GM21576 (cell line): ENCODE results near the gene PSMD7.

Experiments
- ATAC-seq: cut with Tn5 transposase; IDR thresholded peaks from one replicate; pipeline ENCODE4 v1.9.1; 2021; ENCODE audit warnings: mild to moderate bottlenecking, moderate library complexity; ENCODE audit not compliant: unreplicated experiment

PSMD7 gene

DNA sequence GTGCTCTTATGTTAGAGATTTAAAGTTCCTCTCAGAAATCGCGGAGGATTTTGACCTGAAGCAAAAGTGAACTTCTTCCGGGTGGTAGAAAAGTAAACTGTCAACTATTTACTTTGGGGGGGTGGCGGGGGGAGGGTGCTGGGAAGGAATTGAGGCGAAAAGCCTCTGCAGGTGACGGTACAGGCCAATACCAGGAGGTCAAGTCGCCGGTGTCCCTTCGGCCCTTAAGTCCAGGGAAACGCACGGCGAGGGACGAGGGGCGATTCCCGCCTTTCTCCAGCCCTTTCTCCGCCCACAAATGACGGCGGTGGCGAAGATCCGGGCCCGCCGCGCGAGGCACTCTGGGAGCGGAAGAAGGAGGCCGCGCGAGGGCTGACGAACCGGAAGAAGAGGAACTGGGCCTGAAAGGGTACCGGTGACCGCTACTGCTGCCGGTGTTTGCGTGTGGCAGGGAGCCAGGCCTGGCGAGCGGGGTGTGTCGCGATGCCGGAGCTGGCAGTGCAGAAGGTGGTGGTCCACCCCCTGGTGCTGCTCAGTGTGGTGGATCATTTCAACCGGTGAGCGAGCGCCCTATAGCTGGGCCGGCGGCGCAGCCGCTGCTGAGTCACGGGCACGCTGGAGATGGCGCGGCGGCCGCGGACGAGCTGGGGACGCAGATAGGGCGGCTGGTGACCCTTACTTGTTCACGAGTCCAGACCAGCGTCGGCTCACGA, at the start of gene PSMD7:
TSS of gene PSMD7 (plus strand) at position 383 of the 713 bp plus-strand sequence. CDS start at position 484, 101 bp downstream.
- ATAC-seq = peak; percentile 95

GRCh38 chr16:74249254-74249653, 47.4 kb upstream of the PSMD7 start:
- ATAC-seq = no peak

DNA sequence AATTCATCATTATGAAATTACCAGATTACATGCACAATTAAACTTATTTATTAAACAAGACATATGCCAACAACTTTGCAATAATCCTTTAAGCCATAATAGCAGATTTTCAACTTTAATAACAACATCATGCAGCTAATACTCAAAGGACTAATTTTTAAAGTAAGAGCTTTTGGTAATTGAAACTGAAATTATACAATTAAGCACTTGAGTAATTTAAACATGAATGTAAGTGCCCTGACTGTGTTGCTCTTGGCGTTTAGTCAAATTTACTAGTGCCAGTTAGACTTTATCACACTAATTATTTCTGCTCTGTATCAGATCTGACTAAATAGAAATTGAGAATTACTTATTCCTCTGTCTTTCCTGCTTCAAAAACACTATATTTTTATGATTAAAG, 46.8 kb upstream of the PSMD7 start:
- ATAC-seq = no peak

DNA sequence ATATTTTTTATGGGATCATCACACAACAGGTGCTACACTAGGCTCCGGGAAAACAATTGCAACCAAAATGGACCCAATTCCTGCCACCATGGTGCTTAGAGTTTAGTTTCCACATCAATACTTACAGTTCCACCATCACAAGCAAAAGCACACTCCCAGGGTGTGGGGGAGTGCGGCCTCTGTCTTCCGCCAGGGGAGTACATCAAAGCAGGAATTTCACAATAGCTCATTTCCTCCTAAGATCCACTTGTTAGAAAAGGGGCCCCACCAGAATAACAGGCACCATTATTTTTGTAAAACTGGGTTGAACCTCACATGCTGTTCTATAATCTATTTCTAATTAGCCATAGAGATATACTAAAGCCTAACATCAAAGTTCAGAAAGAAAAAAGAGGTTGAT, 44.3 kb upstream of the PSMD7 start:
- no peak for ATAC-seq

- ATAC-seq = no peak
Observed at GRCh38 chr16:74253161-74253938, 43.3 kb upstream of the PSMD7 start.

DNA sequence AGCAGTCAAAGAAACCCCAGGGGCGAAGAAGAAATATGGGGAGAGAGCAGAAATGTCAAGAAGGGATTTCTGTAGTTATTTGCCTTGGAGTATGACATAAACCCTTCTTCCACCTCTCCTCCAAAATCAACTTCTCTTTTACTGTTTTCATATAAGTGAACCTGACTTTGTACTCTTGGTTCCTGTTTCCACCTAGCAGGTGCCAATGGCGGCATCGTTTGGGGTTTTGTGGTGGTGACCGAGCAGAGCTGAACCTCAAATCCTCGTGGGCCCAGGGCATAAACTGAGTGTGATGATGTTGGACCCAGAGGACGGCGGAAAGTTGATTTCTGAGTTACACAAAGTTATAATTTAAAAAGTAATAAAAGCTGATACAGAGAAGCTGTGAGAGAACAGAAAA, 39.6 kb upstream of the PSMD7 start:
- ATAC-seq = no peak

DNA sequence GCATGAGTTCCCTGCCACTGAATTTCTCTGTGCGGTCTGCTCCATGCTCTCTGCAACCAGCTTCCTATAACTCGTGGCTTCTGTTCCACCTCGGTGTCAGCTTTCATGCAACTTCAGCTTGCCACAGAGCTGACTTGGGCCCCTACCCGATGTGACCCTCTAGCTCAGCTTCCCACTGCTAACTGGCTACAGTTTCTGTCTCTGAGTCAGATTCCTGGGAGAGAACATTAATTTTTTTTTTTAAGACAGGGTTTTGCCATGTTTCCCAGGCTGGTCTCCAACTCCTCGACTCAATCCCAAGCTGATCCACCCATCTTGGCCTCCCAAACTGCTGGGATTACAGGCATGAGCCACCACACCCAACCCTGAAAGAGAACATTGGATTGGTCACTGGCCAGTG, 35.5 kb upstream of the PSMD7 start:
- no peak for ATAC-seq

GRCh38 chr16:74264811-74265210, 31.8 kb upstream of the PSMD7 start:
- no peak for ATAC-seq

DNA sequence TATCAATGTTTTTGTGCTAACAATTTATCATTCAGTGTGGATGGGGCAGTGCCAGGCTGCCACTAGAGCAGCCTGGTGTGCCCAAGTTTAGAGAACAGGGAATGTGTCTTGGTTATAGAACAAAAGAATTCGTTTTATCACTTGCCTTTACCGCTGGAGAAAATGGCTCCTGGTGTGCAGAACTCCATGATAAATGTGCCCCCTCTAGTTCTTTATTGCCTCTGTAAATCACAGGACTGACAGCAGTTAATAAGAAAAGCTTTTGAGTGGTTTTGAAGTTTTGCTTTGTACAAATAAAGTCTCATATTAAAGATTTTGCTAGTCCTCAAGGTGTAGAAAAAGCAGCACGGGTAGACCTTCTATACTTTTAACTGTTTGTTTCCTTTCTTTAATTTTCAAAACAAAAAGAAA, 28.2 kb upstream of the PSMD7 start:
- ATAC-seq = no peak

DNA sequence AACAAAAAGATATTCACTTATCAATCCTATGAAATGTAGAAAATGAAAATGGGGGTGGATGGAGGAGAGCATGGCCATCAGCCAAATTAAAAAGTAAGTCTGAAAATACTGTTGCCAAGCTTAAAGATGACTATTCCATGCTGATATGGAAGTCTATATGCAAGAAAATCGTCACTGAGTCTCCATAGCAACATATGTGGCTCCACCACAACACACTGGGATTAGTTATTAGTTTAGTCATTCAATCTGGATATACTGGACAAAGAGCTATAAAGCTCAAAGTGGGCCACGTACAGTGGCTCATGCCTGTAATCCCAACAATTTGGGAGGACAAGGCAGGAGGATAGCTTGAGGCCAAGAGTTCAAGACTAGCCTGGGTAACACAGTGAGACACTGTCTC, 24.7 kb upstream of the PSMD7 start:
- no peak for ATAC-seq

GRCh38 chr16:74275031-74275636, 21.5 kb upstream of the PSMD7 start:
- ATAC-seq = no peak

DNA sequence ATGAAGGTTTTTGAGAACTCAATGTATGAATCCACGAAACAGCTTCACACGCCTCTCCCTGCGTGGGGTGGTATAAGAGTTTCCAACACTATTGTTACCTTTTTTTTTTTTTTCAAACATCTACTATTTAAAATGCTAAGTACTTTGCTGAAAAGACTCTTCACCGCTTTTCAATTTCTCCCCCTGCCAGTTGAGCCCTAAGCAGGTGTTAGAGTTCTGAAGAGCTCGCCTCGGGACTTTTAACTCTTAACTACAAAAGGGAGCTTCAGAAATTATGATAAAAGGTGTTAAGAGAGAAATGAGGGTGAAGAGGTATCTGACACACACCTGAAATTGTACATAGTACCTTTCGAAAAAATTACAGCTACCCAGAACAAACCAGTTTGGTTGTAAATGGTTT, 20.9 kb upstream of the PSMD7 start:
- no peak for ATAC-seq

DNA sequence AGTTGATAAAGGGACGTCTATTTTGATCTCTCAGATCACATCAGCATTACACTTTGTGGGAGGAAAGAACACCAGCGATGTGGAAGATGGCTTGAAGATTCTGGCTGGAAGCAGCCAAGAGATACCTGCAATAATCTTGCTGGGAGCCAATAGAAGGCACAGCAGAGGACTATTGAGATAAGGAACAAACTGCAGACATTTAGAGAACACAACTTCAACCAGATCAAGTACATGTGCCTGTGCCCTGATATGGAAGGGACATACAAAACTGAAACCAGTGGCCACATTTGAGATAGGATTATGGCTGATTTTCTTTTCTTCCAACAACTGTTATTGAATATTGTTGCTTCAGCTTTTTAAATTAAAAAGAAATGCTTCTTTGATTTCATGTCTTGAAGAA, 18.6 kb upstream of the PSMD7 start:
- no peak for ATAC-seq

GRCh38 chr16:74279266-74279665, 17.3 kb upstream of the PSMD7 start:
- ATAC-seq = no peak

DNA sequence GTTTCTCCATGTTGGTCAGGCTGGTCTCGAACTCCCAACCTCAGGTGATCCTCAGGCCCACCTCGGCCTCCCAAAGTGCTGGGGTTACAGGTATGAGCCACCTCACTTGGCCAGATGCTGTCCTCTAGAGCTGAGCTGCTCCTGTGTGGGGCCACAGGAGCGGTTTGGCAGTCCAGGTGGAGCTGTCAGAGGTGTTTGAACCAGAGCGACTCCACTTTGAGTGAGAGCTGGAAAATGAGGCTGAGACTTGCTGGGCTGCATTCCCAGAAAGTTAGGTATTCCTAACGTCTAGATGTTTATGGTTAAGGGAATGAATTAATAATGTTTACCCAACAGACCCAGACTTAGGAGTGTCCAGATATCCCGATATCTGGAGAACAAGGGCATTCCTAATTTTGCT, 16.8 kb upstream of the PSMD7 start:
- ATAC-seq = no peak

GRCh38 chr16:74280448-74280847, 16.2 kb upstream of the PSMD7 start:
- no peak for ATAC-seq

- ATAC-seq = no peak
Observed at GRCh38 chr16:74281300-74281699, 15.3 kb upstream of the PSMD7 start.

DNA sequence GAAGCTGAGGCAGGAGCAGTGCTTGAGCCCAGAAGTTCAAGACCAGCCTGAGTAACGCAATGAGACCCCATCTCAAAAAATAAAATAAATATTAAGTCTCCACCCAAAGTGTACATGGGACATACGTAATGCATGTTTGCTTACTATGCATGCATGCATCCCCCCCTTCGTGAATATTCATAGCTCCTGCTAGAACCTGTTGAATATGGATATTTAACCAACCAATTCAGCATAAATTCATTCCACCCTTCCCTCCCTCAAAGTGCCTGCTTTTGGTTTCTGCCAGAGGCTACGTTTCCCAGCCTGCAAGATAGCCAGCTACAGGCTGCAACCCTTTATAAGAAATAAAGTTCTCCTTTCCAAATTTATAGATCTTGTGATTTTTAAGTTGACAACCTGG, 12.9 kb upstream of the PSMD7 start:
- no peak for ATAC-seq

DNA sequence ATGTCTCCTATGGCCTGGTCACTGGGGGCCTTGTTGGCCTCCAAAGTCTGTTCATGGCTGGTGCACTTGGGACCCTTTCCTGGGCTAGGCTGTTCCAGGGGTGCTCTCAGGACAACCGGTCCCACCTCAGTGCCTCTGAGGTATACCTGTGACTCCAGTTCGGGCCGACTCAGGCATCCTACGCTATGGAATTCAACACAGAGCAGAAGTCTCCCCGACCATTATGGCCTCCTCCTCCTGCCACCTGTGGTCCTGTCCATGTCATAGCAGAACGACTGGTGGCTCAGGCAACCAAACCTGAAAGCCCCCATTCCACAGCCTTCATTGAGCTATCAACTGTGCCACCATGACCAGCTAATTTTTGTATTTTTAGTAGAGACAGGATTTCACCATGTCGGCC, 8.5 kb upstream of the PSMD7 start:
- no peak for ATAC-seq

GRCh38 chr16:74290356-74290755, 6.3 kb upstream of the PSMD7 start:
- ATAC-seq = no peak

DNA sequence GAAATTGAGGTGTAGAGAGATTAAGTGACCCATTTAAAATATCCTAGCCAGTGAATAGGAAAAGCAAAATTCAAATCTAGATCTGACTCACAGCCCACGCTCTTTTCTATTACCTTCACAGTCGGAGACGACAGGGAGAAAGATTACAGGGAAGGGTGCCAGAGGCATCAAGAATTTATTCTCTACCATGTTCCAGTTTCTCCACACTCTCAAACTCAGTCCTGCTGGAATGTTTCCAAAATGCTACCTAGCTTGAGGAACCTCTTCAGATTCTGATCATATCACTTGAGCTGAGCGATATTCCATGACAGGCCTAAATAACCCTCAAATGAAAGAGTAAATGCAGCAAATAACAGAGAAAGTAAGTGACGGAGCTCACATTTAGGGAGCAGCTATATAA, 5.4 kb upstream of the PSMD7 start:
- ATAC-seq = no peak

GRCh38 chr16:74291577-74292208, 4.9 kb upstream of the PSMD7 start:
- ATAC-seq = no peak
